Liver (tissue), 9 donors: ENCODE results near the gene RAB18. TPM values are rescaled to one million over a fixed set of nuclear protein-coding genes. Genes with fewer than 3 reads are reported as not detected.

Experiments
- DNase-seq: peaks from one replicate; pipeline ENCODE4 v3.0.0-alpha.2; 2017; ENCODE audit warnings: low spot score
- H3K27ac ChIP-seq, 2 donors: one replicate each; pipeline ENCODE4 v1.7.0; 2013; ENCODE audit warnings: inconsistent platforms in 2 of 2, low read length in 2 of 2, control low read depth in 1 of 2, low read depth in 1 of 2, mild to moderate bottlenecking in 1 of 2
- H3K27me3 ChIP-seq, 4 donors: one replicate each; pipeline versions ENCODE4 v1.6.1 to v1.7.0; 2013; ENCODE audit warnings: low read length in 3 of 4, inconsistent platforms in 1 of 4, mild to moderate bottlenecking in 1 of 4, moderate library complexity in 1 of 4; ENCODE audit not compliant: control insufficient read depth in 4 of 4, insufficient read depth in 4 of 4
- H3K36me3 ChIP-seq, 4 donors: one replicate each; pipeline versions ENCODE4 v1.6.1 to v1.7.0; 2013; ENCODE audit warnings: low read length in 3 of 4, mild to moderate bottlenecking in 3 of 4, low read depth in 1 of 4, moderate library complexity in 1 of 4; ENCODE audit not compliant: control insufficient read depth in 4 of 4, insufficient read depth in 3 of 4
- H3K4me1 ChIP-seq, 4 donors: one replicate each; pipeline versions ENCODE4 v1.6.1 to v1.7.0; 2013; ENCODE audit warnings: low read length in 3 of 4, mild to moderate bottlenecking in 3 of 4, moderate library complexity in 1 of 4; ENCODE audit not compliant: control insufficient read depth in 4 of 4, insufficient read depth in 4 of 4
- H3K4me3 ChIP-seq, 3 donors: one replicate each; pipeline versions ENCODE4 v1.6.1 to v1.7.0; 2013; ENCODE audit warnings: low read length in 3 of 3, control low read depth in 1 of 3, low read depth in 1 of 3, mild to moderate bottlenecking in 1 of 3
- H3K9ac ChIP-seq, 2 donors: one replicate each; pipeline ENCODE4 v1.7.0; 2013; ENCODE audit warnings: low read length in 2 of 2, mild to moderate bottlenecking in 2 of 2, moderate library complexity in 2 of 2, control low read depth in 1 of 2, low read depth in 1 of 2
- H3K9me3 ChIP-seq, 4 donors: one replicate each; pipeline versions ENCODE4 v1.6.1 to v1.7.0; 2013; ENCODE audit warnings: low read length in 3 of 4; ENCODE audit not compliant: control insufficient read depth in 4 of 4
- ATF3 ChIP-seq: IDR thresholded peaks from 2 replicates; pipeline ENCODE4 v1.6.1; 2016; ENCODE audit warnings: antibody characterized with exemption
- CTCF ChIP-seq: fragments of 150-350 bp; IDR thresholded peaks from 2 replicates; pipeline ENCODE4 v1.5.1; 2017; ENCODE audit warnings: improper control_type of control experiment, low read depth, low read length; ENCODE audit not compliant: missing input control
- EGR1 ChIP-seq, 2 donors: IDR thresholded peaks; 2 replicates each; pipeline ENCODE4 v1.6.1; 2016 to 2018; ENCODE audit warnings: antibody characterized with exemption in 2 of 2, low read depth in 2 of 2
- FOXA1 ChIP-seq: IDR thresholded peaks from 2 replicates; pipeline ENCODE4 v1.6.1; 2016; ENCODE audit warnings: antibody characterized with exemption
- FOXA2 ChIP-seq: IDR thresholded peaks from 2 replicates; pipeline ENCODE4 v1.6.1; 2016; ENCODE audit warnings: antibody characterized with exemption
- GABPA ChIP-seq, 2 donors: IDR thresholded peaks in 1 of 2; conservative IDR thresholded peaks in 1 of 2; 2 replicates each; pipeline ENCODE4 v1.6.1; 2016; ENCODE audit warnings: antibody characterized with exemption in 2 of 2, mild to moderate bottlenecking in 1 of 2, moderate library complexity in 1 of 2
- HNF4A ChIP-seq, 2 donors: conservative IDR thresholded peaks; 2 replicates each; pipeline ENCODE4 v1.6.1; 2016; ENCODE audit warnings: antibody characterized with exemption in 2 of 2, mild to moderate bottlenecking in 2 of 2
- HNF4G ChIP-seq: IDR thresholded peaks from 2 replicates; pipeline ENCODE4 v1.6.1; 2016; ENCODE audit warnings: antibody characterized with exemption
- JUND ChIP-seq, 2 donors: IDR thresholded peaks; 2 replicates each; pipeline ENCODE4 v1.6.1; 2016; ENCODE audit warnings: antibody characterized with exemption in 2 of 2
- MAX ChIP-seq: IDR thresholded peaks from 2 replicates; pipeline ENCODE4 v1.6.1; 2016; ENCODE audit warnings: antibody characterized with exemption
- NR2F2 ChIP-seq: IDR thresholded peaks from 2 replicates; pipeline ENCODE4 v1.6.1; 2016; ENCODE audit warnings: antibody characterized with exemption
- RAD21 ChIP-seq, 2 donors: IDR thresholded peaks; 2 replicates each; pipeline ENCODE4 v1.6.1; 2016; ENCODE audit warnings: antibody characterized with exemption in 2 of 2, mild to moderate bottlenecking in 2 of 2
- REST ChIP-seq: IDR thresholded peaks from 2 replicates; pipeline ENCODE4 v1.6.1; 2016; ENCODE audit warnings: antibody characterized with exemption, mild to moderate bottlenecking
- RXRA ChIP-seq, 2 donors: IDR thresholded peaks; 2 replicates each; pipeline ENCODE4 v1.6.1; 2017 to 2018; ENCODE audit warnings: antibody characterized with exemption in 2 of 2, mild to moderate bottlenecking in 1 of 2
- SP1 ChIP-seq: IDR thresholded peaks from 2 replicates; pipeline ENCODE4 v1.6.1; 2018; ENCODE audit warnings: antibody characterized with exemption, mild to moderate bottlenecking
- TAF1 ChIP-seq: conservative IDR thresholded peaks from 2 replicates; pipeline ENCODE4 v1.6.1; 2016; ENCODE audit warnings: antibody characterized with exemption, mild to moderate bottlenecking
- YY1 ChIP-seq: IDR thresholded peaks from 2 replicates; pipeline ENCODE4 v1.6.1; 2016; ENCODE audit warnings: antibody characterized with exemption, mild to moderate bottlenecking
- ZBTB33 ChIP-seq: IDR thresholded peaks from 2 replicates; pipeline ENCODE4 v1.6.1; 2016; ENCODE audit warnings: antibody characterized with exemption
- WGBS: extraction: QIAGEN DNeasy Blood & Tissue Kit; methylation state at CpG from one replicate; pipeline ENCODE4 v1.1.7; 2013; 5-methylcytosine and 5-hydroxymethylcytosine counted together
- polyA plus RNA-seq, 2 donors: library from polyadenylated mRNA; stranded (reverse) in 1 of 2; unstranded in 1 of 2; fragments of 200-250 nt in 1 of 2; fragments of >200 nt in 1 of 2; fragmentation: Nextera tagmentation in 1 of 2; extraction: Ambion mirVana in 1 of 2; gene quantifications; one replicate each; pipeline versions ENCODE4 v1.2.1 to v1.2.3, GENCODE V29; 2013 to 2015
- total RNA-seq, 2 donors: library from RNA; depleted of rRNA; stranded (reverse); fragments of >200 nt; gene quantifications; one replicate each; pipeline ENCODE4 v1.2.3, GENCODE V29; 2014
- donor health status: healthy.
- donor health status: healthy.
- donor health status: healthy.
- donor health status: healthy.
- donor health status: healthy.

The RAB18 gene
- total and polyA plus RNA-seq, 4 donors: 19.8 to 57.8 (median 25.2) TPM

GRCh38 chr10:27518261-27518660 lies 14.2 kb downstream of the RAB18 start:
- Histone ChIP-seq H3K36me3 (peaks cover 0 to 9% (median 3%) of the 10 kb centered on the region in 4 donors), H3K27ac (no peak overlapping the region), H3K9me3 (no peaks in the 10 kb centered on the region), H3K4me1 (no peaks in the 10 kb centered on the region), H3K27me3 (no peaks in the 10 kb centered on the region), H3K9ac (no peak overlapping the region), H3K4me3 (no peak overlapping the region)
- no peak for TF ChIP-seq RAD21 (IDR thresholded peaks at IDR 0.05)
- TF ChIP-seq FOXA2: no peak
- TF ChIP-seq SP1: no peak
- no peak for TF ChIP-seq REST
- no peak for TF ChIP-seq CTCF
- no peak for TF ChIP-seq ATF3
- TF ChIP-seq YY1: no peak
- no peak for TF ChIP-seq HNF4A (conservative IDR thresholded peaks at IDR 0.05)
- TF ChIP-seq HNF4G: no peak
- no peak for TF ChIP-seq JUND (IDR thresholded peaks at IDR 0.05)
- TF ChIP-seq GABPA (IDR thresholded peaks at IDR 0.05 in 1 of 2, conservative IDR thresholded peaks at IDR 0.05 in 1 of 2): no peak
- no peak for TF ChIP-seq ZBTB33
- TF ChIP-seq TAF1: no peak
- no peak for TF ChIP-seq EGR1 (IDR thresholded peaks at IDR 0.05; ENCODE audit: low read depth in 2 of 2)
- no peak for TF ChIP-seq FOXA1
- no peak for TF ChIP-seq RXRA (IDR thresholded peaks at IDR 0.05)
- TF ChIP-seq MAX: no peak
- TF ChIP-seq NR2F2: no peak
- DNase-seq: no peak
- 95% methylated on average over 2 of the region's 2 CpGs for WGBS
